OCI-LY1 (cell line): Measurements from ENCODE around the gene AMOTL1.

Experiments used
- H2AFZ ChIP-seq: fragments of 200-600 bp; sonication (generic), shearing (Covaris generic); 2 replicates; pipeline ENCODE4 v1.6.0; 2014; ENCODE audit warnings: antibody characterized with exemption, mild to moderate bottlenecking, low read length
- H3F3A ChIP-seq: fragments of 200-600 bp; sonication (generic), shearing (Covaris generic); 2 replicates; pipeline ENCODE4 v1.6.0; 2014; ENCODE audit warnings: mild to moderate bottlenecking, antibody characterized with exemption, low read length, moderate library complexity; ENCODE audit not compliant: insufficient read depth
- H3K27ac ChIP-seq: fragments of 200-600 bp; sonication (generic); 2 replicates; pipeline ENCODE4 v1.5.1; 2014; ENCODE audit warnings: low read length, mixed run types, mild to moderate bottlenecking, low read depth; ENCODE audit not compliant: poor library complexity, severe bottlenecking
- H3K27me3 ChIP-seq: fragments of 200-600 bp; sonication (generic); 2 replicates; pipeline ENCODE4 v1.6.0; 2014; ENCODE audit warnings: antibody characterized with exemption, mild to moderate bottlenecking, low read length, moderate library complexity; ENCODE audit not compliant: insufficient read depth
- H3K36me3 ChIP-seq: fragments of 200-600 bp; sonication (generic); 2 replicates; pipeline ENCODE4 v1.6.1; 2014; ENCODE audit warnings: mild to moderate bottlenecking, antibody characterized with exemption, low read length, moderate library complexity, mixed read lengths; ENCODE audit not compliant: insufficient read depth
- H3K4me1 ChIP-seq: fragments of 200-600 bp; sonication (generic); 2 replicates; pipeline ENCODE4 v1.5.1; 2014; ENCODE audit warnings: mild to moderate bottlenecking, low read length, moderate library complexity; ENCODE audit not compliant: insufficient read depth, severe bottlenecking
- H3K4me2 ChIP-seq: fragments of 200-600 bp; sonication (generic), shearing (Covaris generic); 2 replicates; pipeline ENCODE4 v1.6.1; 2014; ENCODE audit warnings: low read length
- H3K4me3 ChIP-seq: fragments of 200-600 bp; sonication (generic); 2 replicates; pipeline ENCODE4 v1.5.1; 2014; ENCODE audit warnings: low read length, low read depth, mild to moderate bottlenecking, mixed read lengths; ENCODE audit not compliant: poor library complexity, severe bottlenecking
- H3K79me2 ChIP-seq: fragments of 200-600 bp; shearing (Covaris generic); 2 replicates; pipeline ENCODE4 v1.6.1; 2016; ENCODE audit warnings: mixed run types, low read length, mixed read lengths; ENCODE audit not compliant: insufficient read depth
- H3K9ac ChIP-seq: fragments of 200-600 bp; sonication (generic), shearing (Covaris generic); 2 replicates; pipeline ENCODE4 v1.6.1; 2014; ENCODE audit warnings: mild to moderate bottlenecking, low read length, mixed read lengths
- H3K9me2 ChIP-seq: fragments of 200-600 bp; sonication (generic), shearing (Covaris generic); 2 replicates; pipeline ENCODE4 v1.6.1; 2014; ENCODE audit warnings: low read depth, mild to moderate bottlenecking, low read length, mixed read lengths
- H3K9me3 ChIP-seq: fragments of 200-600 bp; shearing (Covaris generic); 2 replicates; pipeline ENCODE4 v1.6.1; 2014; ENCODE audit warnings: low read length, mixed read lengths
- H4K20me1 ChIP-seq: fragments of 200-600 bp; sonication (generic), shearing (Covaris generic); 2 replicates; pipeline ENCODE4 v1.6.0; 2016; ENCODE audit warnings: mild to moderate bottlenecking, low read length; ENCODE audit not compliant: insufficient read depth
- EZH2 ChIP-seq: fragments of 200-600 bp; sonication (generic), shearing (Covaris generic); IDR thresholded peaks from 2 replicates; pipeline ENCODE4 v1.8.0; 2017; ENCODE audit warnings: borderline replicate concordance, mixed run types, mild to moderate bottlenecking, antibody characterized with exemption, low read length, moderate library complexity, mixed read lengths
- TF ChIP-seq, protein P1 (sequence below): fragments of 200-600 bp; sonication (generic), shearing (Covaris generic); IDR thresholded peaks from 2 replicates; pipeline ENCODE4 v1.5.1; 2017; ENCODE audit warnings: mild to moderate bottlenecking, antibody characterized with exemption, low read length, moderate library complexity, mixed read lengths

The AMOTL1 gene

DNA sequence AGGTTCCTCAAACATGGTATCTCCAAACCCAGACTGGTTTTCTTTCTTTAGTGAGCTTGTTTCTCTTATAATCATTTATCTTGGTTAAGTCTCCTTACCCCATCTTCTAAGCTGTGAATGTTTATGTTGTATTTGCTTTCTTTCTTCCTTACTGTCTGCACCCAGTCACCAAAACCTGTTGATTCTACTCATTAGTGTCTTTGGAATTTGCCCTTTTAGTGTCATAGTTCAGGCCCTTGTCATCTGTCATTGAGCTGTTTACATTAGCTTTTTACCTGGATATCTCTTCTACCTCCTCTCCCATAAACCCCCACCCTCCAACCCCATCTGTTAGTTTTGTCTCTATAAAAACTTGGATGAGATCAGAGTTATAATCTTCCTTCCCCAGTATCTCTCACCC, 59.9 kb downstream of the AMOTL1 start:
- no peak overlapping the region for H3K9ac ChIP-seq
- H3K36me3 ChIP-seq, result no peaks in the 10 kb centered on the region
- H3K27me3 ChIP-seq, result no peaks in the 10 kb centered on the region
- H3K79me2 ChIP-seq, result no peaks in the 10 kb centered on the region
- no peaks in the 10 kb centered on the region for H4K20me1 ChIP-seq
- no peaks in the 10 kb centered on the region for H3K9me3 ChIP-seq
- no peaks in the 10 kb centered on the region for H3K4me1 ChIP-seq
- H3K27ac ChIP-seq, result no peak overlapping the region
- no peak for TF ChIP-seq EZH2
- H3F3A ChIP-seq, result no peaks in the 10 kb centered on the region
- H3K9me2 ChIP-seq, result no peaks in the 10 kb centered on the region
- H3K4me2 ChIP-seq, result no peak overlapping the region
- no peak overlapping the region for H2AFZ ChIP-seq
- H3K4me3 ChIP-seq, result no peak overlapping the region

DNA sequence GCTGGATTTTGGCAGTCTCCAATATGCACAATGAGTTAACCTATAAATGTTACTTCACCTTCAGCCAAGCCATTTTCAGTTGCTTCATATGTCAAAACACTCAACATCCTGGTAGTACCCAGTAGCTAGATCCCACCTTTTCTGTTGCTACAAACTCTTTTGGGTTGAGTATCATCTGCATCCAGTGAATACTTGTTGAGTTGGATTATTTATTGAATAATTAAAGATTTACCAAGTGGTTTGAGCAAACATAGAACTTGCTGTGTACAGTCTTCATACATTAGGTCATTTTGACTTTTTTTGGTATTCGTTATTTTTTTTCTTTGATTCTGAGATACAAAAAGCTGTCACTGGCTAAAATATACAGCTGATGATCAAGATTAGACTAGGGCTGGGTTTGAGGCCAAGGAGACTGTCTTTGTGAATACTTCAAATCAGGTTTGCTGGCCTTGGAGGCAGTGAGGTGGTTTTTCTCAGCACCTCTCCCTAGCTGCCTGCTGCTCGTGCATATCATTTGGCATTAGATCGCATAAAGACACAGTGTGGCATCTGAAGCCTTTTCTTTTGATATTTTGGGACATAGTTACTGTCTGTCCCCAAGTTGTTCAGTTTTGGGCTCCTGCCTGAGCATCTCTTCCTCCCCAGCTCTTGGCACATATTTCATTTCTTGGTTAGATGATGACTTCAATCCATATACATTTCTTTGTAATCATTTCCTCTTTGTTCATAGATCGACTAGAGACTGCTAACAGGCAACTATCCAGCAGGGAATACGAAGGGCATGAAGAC, 62.8 kb downstream of the AMOTL1 start:
- Histone ChIP-seq H4K20me1 (no peaks in the 10 kb centered on the region), H3K4me1 (no peaks in the 10 kb centered on the region), H3K9me2 (no peaks in the 10 kb centered on the region), H2AFZ (no peak overlapping the region), H3K27ac (no peak overlapping the region), H3K79me2 (no peaks in the 10 kb centered on the region), H3F3A (no peaks in the 10 kb centered on the region), H3K4me3 (no peak overlapping the region), H3K36me3 (no peaks in the 10 kb centered on the region), H3K27me3 (no peaks in the 10 kb centered on the region), H3K9ac (no peak overlapping the region), H3K4me2 (no peak overlapping the region), H3K9me3 (no peaks in the 10 kb centered on the region)
- TF ChIP-seq EZH2, result no peak
- TF ChIP-seq, protein P1, sequence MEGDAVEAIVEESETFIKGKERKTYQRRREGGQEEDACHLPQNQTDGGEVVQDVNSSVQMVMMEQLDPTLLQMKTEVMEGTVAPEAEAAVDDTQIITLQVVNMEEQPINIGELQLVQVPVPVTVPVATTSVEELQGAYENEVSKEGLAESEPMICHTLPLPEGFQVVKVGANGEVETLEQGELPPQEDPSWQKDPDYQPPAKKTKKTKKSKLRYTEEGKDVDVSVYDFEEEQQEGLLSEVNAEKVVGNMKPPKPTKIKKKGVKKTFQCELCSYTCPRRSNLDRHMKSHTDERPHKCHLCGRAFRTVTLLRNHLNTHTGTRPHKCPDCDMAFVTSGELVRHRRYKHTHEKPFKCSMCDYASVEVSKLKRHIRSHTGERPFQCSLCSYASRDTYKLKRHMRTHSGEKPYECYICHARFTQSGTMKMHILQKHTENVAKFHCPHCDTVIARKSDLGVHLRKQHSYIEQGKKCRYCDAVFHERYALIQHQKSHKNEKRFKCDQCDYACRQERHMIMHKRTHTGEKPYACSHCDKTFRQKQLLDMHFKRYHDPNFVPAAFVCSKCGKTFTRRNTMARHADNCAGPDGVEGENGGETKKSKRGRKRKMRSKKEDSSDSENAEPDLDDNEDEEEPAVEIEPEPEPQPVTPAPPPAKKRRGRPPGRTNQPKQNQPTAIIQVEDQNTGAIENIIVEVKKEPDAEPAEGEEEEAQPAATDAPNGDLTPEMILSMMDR, result no peak

DNA sequence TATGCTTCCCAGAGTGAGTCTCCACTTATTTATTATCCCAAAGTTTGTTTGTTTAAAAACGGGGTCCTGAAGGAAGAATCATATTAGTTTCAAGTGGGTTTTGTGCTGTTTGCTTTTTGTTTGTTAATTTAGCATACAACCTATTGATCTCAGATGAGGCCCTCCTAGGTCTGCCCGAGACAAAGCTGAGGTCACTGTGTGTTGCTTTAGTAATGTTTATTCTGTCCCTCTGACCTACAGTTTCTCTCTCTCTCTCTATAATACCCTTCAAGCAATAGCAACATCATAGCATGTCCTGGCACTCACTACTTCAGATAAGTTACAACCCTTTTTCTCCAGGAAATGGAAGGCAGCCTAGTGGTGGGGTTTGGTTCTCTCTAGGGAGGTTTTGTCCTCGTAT, 63.4 kb downstream of the AMOTL1 start:
- no peaks in the 10 kb centered on the region for H3K4me1 ChIP-seq
- H3K9me2 ChIP-seq, result no peaks in the 10 kb centered on the region
- H3K9me3 ChIP-seq, result no peaks in the 10 kb centered on the region
- no peak for TF ChIP-seq EZH2
- TF ChIP-seq, protein P1, result no peak
- H3K4me2 ChIP-seq, result no peak overlapping the region
- H3K79me2 ChIP-seq, result no peaks in the 10 kb centered on the region
- no peaks in the 10 kb centered on the region for H3F3A ChIP-seq
- no peak overlapping the region for H3K4me3 ChIP-seq
- no peak overlapping the region for H2AFZ ChIP-seq
- H3K9ac ChIP-seq, result no peak overlapping the region
- no peak overlapping the region for H3K27ac ChIP-seq
- no peaks in the 10 kb centered on the region for H3K36me3 ChIP-seq
- no peaks in the 10 kb centered on the region for H3K27me3 ChIP-seq
- H4K20me1 ChIP-seq, result no peaks in the 10 kb centered on the region
